Activated B cell treated with CpG ODN at 0.5 μM for 24 hours (primary cell): ENCODE measurements around the gene NCS1. TPM values are rescaled to one million over a fixed set of nuclear protein-coding genes. Genes with fewer than 3 reads are reported as not detected.

Source experiments
- ATAC-seq: fragments of 200-7000 bp; cut with Tn5 transposase; one replicate; pipeline ENCODE4 v1.10.0; 2021; ENCODE audit warnings: low read depth, mild to moderate bottlenecking, moderate library complexity
- CTCF ChIA-PET: fragments of 350-600 bp; sonication (Branson Sonifier 250); formaldehyde crosslinking; loops from one replicate; lab custom pipeline; 2021; ENCODE audit warnings: antibody characterized with exemption; lab: Charles Lee
- POLR2A ChIA-PET: fragments of 350-600 bp; sonication (Branson Sonifier 250); formaldehyde crosslinking; loops from one replicate; lab custom pipeline; 2021; ENCODE audit warnings: antibody characterized with exemption; lab: Charles Lee
- DNase-seq: peaks from one replicate; pipeline ENCODE4 v3.0.0; 2022
- H3K27ac Mint-ChIP-seq: one replicate; pipeline ENCODE4 v1.8.0; 2020; ENCODE audit warnings: mixed read lengths
- H3K27me3 Mint-ChIP-seq: one replicate; pipeline ENCODE4 v1.8.0; 2021; ENCODE audit warnings: mixed read lengths
- H3K36me3 Mint-ChIP-seq: one replicate; pipeline ENCODE4 v1.8.0; 2021; ENCODE audit warnings: low read depth, mixed read lengths
- H3K4me1 Mint-ChIP-seq: one replicate; pipeline ENCODE4 v1.8.0; 2021; ENCODE audit warnings: mixed read lengths
- H3K4me3 Mint-ChIP-seq: one replicate; pipeline ENCODE4 v1.8.0; 2020; ENCODE audit warnings: mild to moderate bottlenecking, mixed read lengths
- H3K9me3 Mint-ChIP-seq: one replicate; pipeline ENCODE4 v1.8.0; 2020; ENCODE audit warnings: mixed read lengths
- intact Hi-C: fragments of 100-400 bp; cut with micrococcal nuclease; formaldehyde crosslinking; loops from one replicate; pipeline ENCODE4 v1.15.1; 2024
- total RNA-seq: library from RNA; stranded (reverse); gene quantifications from 2 replicates; pipeline ENCODE4 v1.2.3, GENCODE V29; 2022
- TF ChIP-seq, protein P1 (sequence below): fragments of 200-600 bp; IDR thresholded peaks from one replicate; pipeline ENCODE4 v1.8.0; 2022; ENCODE audit warnings: antibody characterized with exemption, mild to moderate bottlenecking

The NCS1 gene
- total RNA-seq, 1 donor from 2014 or later: 0.24 TPM

DNA sequence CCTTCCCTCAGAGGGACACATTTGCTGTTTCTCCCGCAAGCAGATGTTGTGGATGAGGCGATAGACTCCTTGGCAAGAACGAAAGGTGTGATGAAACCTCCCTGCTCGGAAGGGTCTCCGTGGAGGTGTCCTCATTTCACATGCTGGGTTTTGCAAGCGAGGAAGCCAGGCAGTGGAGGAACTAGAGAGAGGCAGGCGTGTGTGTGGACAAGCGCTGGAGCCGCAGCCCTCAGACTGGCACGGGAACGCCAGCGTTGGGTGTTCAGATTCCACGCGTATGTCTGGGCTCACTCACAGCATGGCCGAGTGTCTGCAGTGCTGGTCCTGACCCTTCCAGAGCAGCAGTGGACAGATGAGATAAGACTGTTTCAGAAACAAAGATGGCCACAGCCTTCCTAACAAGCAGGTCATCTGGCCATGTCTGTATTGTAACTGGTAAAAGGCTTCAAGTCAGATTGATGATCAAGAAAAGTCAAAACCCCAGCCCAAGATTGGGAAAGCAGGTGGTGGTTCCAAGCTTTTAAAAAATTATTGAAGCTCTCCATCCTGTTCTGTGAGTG lies 35.0 kb upstream of the NCS1 start:
- Mint-ChIP-seq H3K4me3 (no peak overlapping the region), H3K27ac (no peak overlapping the region)
- CTCF ChIA-PET: no interaction called here

DNA sequence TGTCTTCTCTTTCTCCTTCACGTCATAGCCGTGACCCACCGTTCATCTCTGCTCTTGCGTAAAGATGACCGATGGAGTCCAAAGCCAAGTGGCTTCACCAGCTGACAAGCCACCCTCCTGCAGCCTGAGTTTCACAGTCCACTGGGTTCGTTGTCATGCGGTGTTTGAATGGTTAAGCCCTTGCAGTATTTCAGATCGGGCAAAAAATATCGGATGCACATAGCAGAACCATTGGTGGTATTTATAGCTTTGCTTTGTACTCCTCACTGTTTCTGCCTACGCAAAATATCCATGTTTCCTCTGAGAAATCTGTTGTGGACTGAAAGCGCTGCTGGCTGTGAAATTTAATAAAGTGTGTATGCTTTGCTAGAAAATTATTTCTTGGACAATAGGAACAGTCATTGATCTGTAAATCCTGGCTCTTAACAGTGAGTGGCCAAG lies 34.5 kb upstream of the NCS1 start:
- ChIA-PET POLR2A (no interaction called here), CTCF (no interaction called here)
- Mint-ChIP-seq H3K27ac (no peak overlapping the region), H3K36me3 (peaks cover 39% of the 10 kb centered on the region), H3K9me3 (no peaks in the 10 kb centered on the region), H3K27me3 (no peaks in the 10 kb centered on the region), H3K4me1 (peaks cover 13% of the 10 kb centered on the region), H3K4me3 (no peak overlapping the region)
- DNase-seq (no peak), ATAC-seq (no peak)
- intact Hi-C loops: no loop called here
- TF ChIP-seq, protein P1, sequence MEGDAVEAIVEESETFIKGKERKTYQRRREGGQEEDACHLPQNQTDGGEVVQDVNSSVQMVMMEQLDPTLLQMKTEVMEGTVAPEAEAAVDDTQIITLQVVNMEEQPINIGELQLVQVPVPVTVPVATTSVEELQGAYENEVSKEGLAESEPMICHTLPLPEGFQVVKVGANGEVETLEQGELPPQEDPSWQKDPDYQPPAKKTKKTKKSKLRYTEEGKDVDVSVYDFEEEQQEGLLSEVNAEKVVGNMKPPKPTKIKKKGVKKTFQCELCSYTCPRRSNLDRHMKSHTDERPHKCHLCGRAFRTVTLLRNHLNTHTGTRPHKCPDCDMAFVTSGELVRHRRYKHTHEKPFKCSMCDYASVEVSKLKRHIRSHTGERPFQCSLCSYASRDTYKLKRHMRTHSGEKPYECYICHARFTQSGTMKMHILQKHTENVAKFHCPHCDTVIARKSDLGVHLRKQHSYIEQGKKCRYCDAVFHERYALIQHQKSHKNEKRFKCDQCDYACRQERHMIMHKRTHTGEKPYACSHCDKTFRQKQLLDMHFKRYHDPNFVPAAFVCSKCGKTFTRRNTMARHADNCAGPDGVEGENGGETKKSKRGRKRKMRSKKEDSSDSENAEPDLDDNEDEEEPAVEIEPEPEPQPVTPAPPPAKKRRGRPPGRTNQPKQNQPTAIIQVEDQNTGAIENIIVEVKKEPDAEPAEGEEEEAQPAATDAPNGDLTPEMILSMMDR: no peak

More for the DNA sequence above, 35.0 kb upstream of the NCS1 start:
- Mint-ChIP-seq H3K36me3 (peaks cover 39% of the 10 kb centered on the region), H3K9me3 (no peaks in the 10 kb centered on the region), H3K27me3 (no peaks in the 10 kb centered on the region), H3K4me1 (peaks cover 13% of the 10 kb centered on the region)
- POLR2A ChIA-PET: no interaction called here
- no peak for ATAC-seq
- no peak for DNase-seq
- intact Hi-C loops: no loop called here
- TF ChIP-seq, protein P1: no peak

DNA sequence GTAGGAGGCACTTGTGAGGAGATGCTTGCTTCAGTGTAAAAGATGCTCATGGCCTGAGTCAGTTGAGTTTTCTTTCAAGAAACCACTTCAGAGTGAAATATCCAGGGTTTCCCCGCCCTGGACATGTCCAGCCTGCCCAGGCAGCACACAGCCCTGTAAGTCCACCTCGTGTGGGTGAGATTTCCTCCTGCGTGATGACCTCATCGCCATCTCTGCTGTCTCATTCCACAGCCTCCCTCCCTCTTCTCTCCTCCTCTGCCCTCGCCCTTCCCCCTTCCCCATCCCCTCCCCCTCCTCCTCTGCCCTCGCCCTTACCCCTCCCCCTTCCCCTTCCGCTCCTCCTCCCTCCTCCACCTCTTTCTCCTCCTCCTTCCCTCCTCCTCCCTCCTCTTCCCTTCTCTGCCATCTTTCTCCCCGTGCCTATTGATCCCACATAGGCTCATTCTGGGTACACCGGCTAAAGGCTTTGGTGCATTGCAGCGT lies 34.0 kb upstream of the NCS1 start:
- ChIA-PET CTCF (no interaction called here), POLR2A (no interaction called here)
- peaks cover 33% of the 10 kb centered on the region for H3K36me3 Mint-ChIP-seq
- H3K9me3 Mint-ChIP-seq: no peaks in the 10 kb centered on the region
- H3K27ac Mint-ChIP-seq: no peak overlapping the region
- no peak overlapping the region for H3K4me3 Mint-ChIP-seq
- no peak for DNase-seq
- peaks cover 13% of the 10 kb centered on the region for H3K4me1 Mint-ChIP-seq
- H3K27me3 Mint-ChIP-seq: no peaks in the 10 kb centered on the region
- TF ChIP-seq, protein P1: no peak
- intact Hi-C loops: no loop called here
- ATAC-seq: no peak

DNA sequence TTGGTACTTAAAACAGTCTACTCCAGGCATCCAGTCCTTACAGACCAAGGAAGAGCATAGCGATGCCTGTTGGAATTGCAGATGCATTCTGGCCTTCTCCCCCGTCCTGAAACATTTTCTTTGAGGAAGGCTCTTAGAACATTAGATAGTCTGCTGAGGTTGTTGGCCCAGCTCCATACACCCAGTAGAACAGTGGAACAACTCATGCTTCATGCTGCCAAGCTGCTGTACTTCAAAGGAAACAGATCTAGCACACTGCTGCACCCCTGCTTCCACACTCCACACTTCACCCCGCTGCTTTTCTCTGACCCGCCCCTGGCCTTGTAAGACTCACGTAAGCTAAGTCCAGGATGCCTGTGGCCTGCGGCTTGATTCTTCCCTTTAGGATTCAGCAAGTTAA lies 33.4 kb upstream of the NCS1 start:
- H3K4me3 Mint-ChIP-seq: no peak overlapping the region
- ATAC-seq (no peak), DNase-seq (no peak)
- TF ChIP-seq, protein P1: no peak
- H3K4me1 Mint-ChIP-seq: peaks cover 13% of the 10 kb centered on the region
- H3K36me3 Mint-ChIP-seq: peaks cover 30% of the 10 kb centered on the region
- ChIA-PET CTCF (no interaction called here), POLR2A (no interaction called here)
- H3K27me3 Mint-ChIP-seq: peaks cover 1% of the 10 kb centered on the region
- no peak overlapping the region for H3K27ac Mint-ChIP-seq
- intact Hi-C loops: no loop called here
- no peaks in the 10 kb centered on the region for H3K9me3 Mint-ChIP-seq

DNA sequence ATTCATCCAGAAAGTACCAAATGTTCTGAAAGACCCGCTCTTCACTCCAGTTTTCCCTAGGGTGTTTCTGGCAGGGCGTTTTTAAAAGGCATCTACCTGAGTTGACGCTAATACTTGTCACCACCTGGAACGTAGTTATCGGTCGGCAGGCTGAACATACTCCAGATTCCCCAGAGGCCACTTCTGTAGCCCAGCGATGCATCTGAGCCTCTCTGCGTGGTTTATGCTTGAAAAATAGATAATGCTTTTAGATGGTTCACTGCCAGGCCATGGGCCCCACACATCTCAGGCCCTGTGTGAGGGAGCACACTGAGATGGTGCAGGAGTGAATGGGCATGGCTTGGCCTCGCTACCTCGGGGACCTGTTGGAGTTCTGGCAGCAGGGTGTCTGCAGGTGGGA lies 33.0 kb upstream of the NCS1 start:
- CTCF ChIA-PET: no interaction called here
- intact Hi-C loops: no loop called here
- Mint-ChIP-seq H3K9me3 (no peaks in the 10 kb centered on the region), H3K27me3 (peaks cover 2% of the 10 kb centered on the region), H3K4me1 (peaks cover 13% of the 10 kb centered on the region), H3K36me3 (peaks cover 30% of the 10 kb centered on the region), H3K27ac (no peak overlapping the region), H3K4me3 (no peak overlapping the region)
- no peak for DNase-seq
- no peak for ATAC-seq
- POLR2A ChIA-PET: no interaction called here
- TF ChIP-seq, protein P1: no peak
